Activated CD4-positive, alpha-beta T cell treated with anti-CD3 and anti-CD28 coated beads, Interleukin-2, amount 10 ng/mL, durations not matched to agents 7 days and 5 days (primary cell): ENCODE results near the gene ZKSCAN4. TPM values are rescaled to one million over a fixed set of nuclear protein-coding genes. Genes with fewer than 3 reads are reported as not detected.

ENCODE experiments used
- CTCF ChIA-PET: fragments of 350-600 bp; sonication (Branson Sonifier 250); formaldehyde crosslinking; loops from one replicate; lab custom pipeline; 2021; ENCODE audit warnings: antibody characterized with exemption; lab: Charles Lee
- POLR2A ChIA-PET: fragments of 350-600 bp; sonication (Branson Sonifier 250); formaldehyde crosslinking; loops from one replicate; lab custom pipeline; 2021; ENCODE audit warnings: antibody characterized with exemption; lab: Charles Lee
- DNase-seq: peaks from one replicate; pipeline ENCODE4 v3.0.0-alpha.2; 2020
- H3K27ac Mint-ChIP-seq: one replicate; pipeline ENCODE4 v1.8.0; 2021; ENCODE audit warnings: mild to moderate bottlenecking, moderate library complexity, mixed read lengths
- H3K27me3 Mint-ChIP-seq: one replicate; pipeline ENCODE4 v1.8.0; 2021; ENCODE audit warnings: mixed read lengths
- H3K36me3 Mint-ChIP-seq: one replicate; pipeline ENCODE4 v1.8.0; 2021; ENCODE audit warnings: low read depth, mixed read lengths
- H3K4me1 Mint-ChIP-seq: one replicate; pipeline ENCODE4 v1.8.0; 2021; ENCODE audit warnings: mixed read lengths
- H3K4me3 Mint-ChIP-seq: one replicate; pipeline ENCODE4 v1.8.0; 2021; ENCODE audit warnings: mild to moderate bottlenecking, moderate library complexity, mixed read lengths
- H3K9me3 Mint-ChIP-seq: one replicate; pipeline ENCODE4 v1.8.0; 2021; ENCODE audit warnings: mixed read lengths
- total RNA-seq, 2 experiments: library from RNA; stranded (reverse); gene quantifications; one replicate each; pipeline ENCODE4 v1.2.3, GENCODE V29; 2021

The ZKSCAN4 gene
- total RNA-seq, 2 experiments from 2014 or later, result 6.5 to 7.5 TPM

- ChIA-PET CTCF (interaction anchor here (0.7 to 2.0 kb wide), 8 partner anchors 9 to 127 kb away, joined by 3 to 7 read pairs (median 3); partner anchors contain the start of genes PGBD1 and ZKSCAN4), POLR2A (interaction anchor here (0.6 to 1.5 kb wide), 4 partner anchors 15 to 515 kb away, joined by 4 to 6 read pairs (median 6); partner anchors contain the start of genes ZKSCAN4 and ZKSCAN8)
- no peak within 1 kb of the TSS for H3K4me3 Mint-ChIP-seq
- H3K9me3 Mint-ChIP-seq, result no peaks in the 10 kb centered on the region
- H3K27me3 Mint-ChIP-seq, result peaks cover 6% of the 10 kb centered on the region
- peak; percentile 88 for DNase-seq
- H3K4me1 Mint-ChIP-seq, result peaks cover 7% of the 10 kb centered on the region
- H3K36me3 Mint-ChIP-seq, result peaks cover 2% of the 10 kb centered on the region
- no peak within 1 kb of the TSS for H3K27ac Mint-ChIP-seq
Observed at GRCh38 chr6:28266962-28267694, 15.1 kb upstream of the ZKSCAN4 start, which contains the start of gene ZSCAN26. Gene ZSCAN26, plus strand, starts transcription at chr6:28267143. Its CDS starts 4,777 bp downstream, at chr6:28271920.

- H3K27me3 Mint-ChIP-seq, result peaks cover 6% of the 10 kb centered on the region
- H3K4me1 Mint-ChIP-seq, result peaks cover 7% of the 10 kb centered on the region
- no peaks in the 10 kb centered on the region for H3K9me3 Mint-ChIP-seq
- no peak for DNase-seq
- ChIA-PET POLR2A (interaction anchor here (0.8 to 1.5 kb wide), 3 partner anchors 14 to 394 kb away, joined by 4 to 6 read pairs (median 6); partner anchors contain the start of genes ZKSCAN4 and ZKSCAN8), CTCF (interaction anchor here (0.7 to 2.0 kb wide), 7 partner anchors 9 to 127 kb away, joined by 3 to 7 read pairs (median 3); partner anchors contain the start of genes PGBD1 and ZKSCAN4)
- H3K36me3 Mint-ChIP-seq, result no peaks in the 10 kb centered on the region
- no peak overlapping the region for H3K4me3 Mint-ChIP-seq
- H3K27ac Mint-ChIP-seq, result no peak overlapping the region
Observed at GRCh38 chr6:28266563-28266961, 14.5 kb upstream of the ZKSCAN4 start.

GRCh38 chr6:28264834-28265401, 12.8 kb upstream of the ZKSCAN4 start:
- H3K9me3 Mint-ChIP-seq, result no peaks in the 10 kb centered on the region
- CTCF ChIA-PET, result interaction anchor here (1.4 kb wide), 1 partner anchor 95 kb away, joined by 3 read pairs; no protein-coding TSS in a partner anchor
- H3K4me1 Mint-ChIP-seq, result peaks cover 7% of the 10 kb centered on the region
- POLR2A ChIA-PET, result no interaction called here
- no peak for DNase-seq
- no peak overlapping the region for H3K4me3 Mint-ChIP-seq
- no peaks in the 10 kb centered on the region for H3K36me3 Mint-ChIP-seq
- no peak overlapping the region for H3K27ac Mint-ChIP-seq
- H3K27me3 Mint-ChIP-seq, result peaks cover 11% of the 10 kb centered on the region

- POLR2A ChIA-PET, result no interaction called here
- peaks cover 7% of the 10 kb centered on the region for H3K4me1 Mint-ChIP-seq
- no peak for DNase-seq
- no peak overlapping the region for H3K4me3 Mint-ChIP-seq
- peaks cover 4% of the 10 kb centered on the region for H3K9me3 Mint-ChIP-seq
- no peak overlapping the region for H3K27ac Mint-ChIP-seq
- peaks cover 14% of the 10 kb centered on the region for H3K27me3 Mint-ChIP-seq
- CTCF ChIA-PET, result interaction anchor here (1.0 to 1.4 kb wide), 2 partner anchors 17 to 96 kb away, joined by 3 to 4 read pairs; no protein-coding TSS in a partner anchor
- no peaks in the 10 kb centered on the region for H3K36me3 Mint-ChIP-seq
Observed at GRCh38 chr6:28263922-28264321, 11.9 kb upstream of the ZKSCAN4 start.

- Mint-ChIP-seq H3K36me3 (peaks cover 10% of the 10 kb centered on the region), H3K4me3 (peak within 1 kb of the TSS; percentile 47), H3K4me1 (peaks cover 11% of the 10 kb centered on the region), H3K9me3 (peaks cover 13% of the 10 kb centered on the region), H3K27me3 (peaks cover 14% of the 10 kb centered on the region), H3K27ac (peak within 1 kb of the TSS; percentile 85)
- POLR2A ChIA-PET, result no interaction called here
- CTCF ChIA-PET, result interaction anchor here (0.6 kb wide), 3 partner anchors 11 to 469 kb away, joined by 3 read pairs; no protein-coding TSS in a partner anchor
- DNase-seq, result peak; percentile 53
Observed at GRCh38 chr6:28258877-28259777, 7.1 kb upstream of the ZKSCAN4 start, which contains the start of gene NKAPL. Gene NKAPL, plus strand, starts transcription at chr6:28259297. Its CDS starts 75 bp downstream, at chr6:28259372.

GRCh38 chr6:28257042-28257441, 5.0 kb upstream of the ZKSCAN4 start:
- Mint-ChIP-seq H3K9me3 (peaks cover 13% of the 10 kb centered on the region), H3K27me3 (peaks cover 10% of the 10 kb centered on the region), H3K4me3 (no peak overlapping the region), H3K27ac (no peak overlapping the region), H3K4me1 (peaks cover 23% of the 10 kb centered on the region), H3K36me3 (peaks cover 10% of the 10 kb centered on the region)
- ChIA-PET CTCF (no interaction called here), POLR2A (no interaction called here)
- no peak for DNase-seq

- Mint-ChIP-seq H3K27me3 (peaks cover 2% of the 10 kb centered on the region), H3K9me3 (peaks cover 8% of the 10 kb centered on the region), H3K4me1 (peaks cover 38% of the 10 kb centered on the region), H3K27ac (no peak overlapping the region), H3K36me3 (peaks cover 14% of the 10 kb centered on the region), H3K4me3 (no peak overlapping the region)
- no peak for DNase-seq
- ChIA-PET POLR2A (no interaction called here), CTCF (interaction anchor here (0.8 to 1.5 kb wide), 2 partner anchors 13 to 15 kb away, joined by 3 to 4 read pairs; partner anchors contain the start of gene ZSCAN26)
Observed at GRCh38 chr6:28254121-28254519, 2.1 kb upstream of the ZKSCAN4 start.

- H3K4me1 Mint-ChIP-seq, result peaks cover 32% of the 10 kb centered on the region
- DNase-seq, result peak; percentile 49
- no peaks in the 10 kb centered on the region for H3K27me3 Mint-ChIP-seq
- H3K36me3 Mint-ChIP-seq, result peaks cover 25% of the 10 kb centered on the region
- CTCF ChIA-PET, result interaction anchor here (1.1 to 1.9 kb wide), 2 partner anchors 15 to 17 kb away, joined by 5 to 7 read pairs; partner anchors contain the start of gene ZSCAN26
- peak overlapping the region; percentile 97 for H3K4me3 Mint-ChIP-seq
- no peaks in the 10 kb centered on the region for H3K9me3 Mint-ChIP-seq
- POLR2A ChIA-PET, result interaction anchor here (1.0 to 1.2 kb wide), 2 partner anchors 15 to 110 kb away, joined by 3 to 6 read pairs; partner anchors contain the start of genes ZKSCAN8 and ZSCAN26
- H3K27ac Mint-ChIP-seq, result peak overlapping the region; percentile 94
Observed at GRCh38 chr6:28251661-28252008, 434 bp downstream of the ZKSCAN4 start.

GRCh38 chr6:28250747-28251146, 1.3 kb downstream of the ZKSCAN4 start:
- ChIA-PET CTCF (interaction anchor here (1.4 kb wide), 1 partner anchor 146 kb away, joined by 3 read pairs; no protein-coding TSS in a partner anchor), POLR2A (no interaction called here)
- H3K27me3 Mint-ChIP-seq, result no peaks in the 10 kb centered on the region
- no peak for DNase-seq
- H3K27ac Mint-ChIP-seq, result no peak overlapping the region
- no peaks in the 10 kb centered on the region for H3K9me3 Mint-ChIP-seq
- peak overlapping the region; percentile 62 for H3K4me3 Mint-ChIP-seq
- H3K4me1 Mint-ChIP-seq, result peaks cover 32% of the 10 kb centered on the region
- peaks cover 32% of the 10 kb centered on the region for H3K36me3 Mint-ChIP-seq

GRCh38 chr6:28248916-28249315, 3.2 kb downstream of the ZKSCAN4 start:
- peaks cover 32% of the 10 kb centered on the region for H3K4me1 Mint-ChIP-seq
- no peak overlapping the region for H3K27ac Mint-ChIP-seq
- H3K9me3 Mint-ChIP-seq, result no peaks in the 10 kb centered on the region
- H3K27me3 Mint-ChIP-seq, result no peaks in the 10 kb centered on the region
- H3K4me3 Mint-ChIP-seq, result no peak overlapping the region
- H3K36me3 Mint-ChIP-seq, result peaks cover 48% of the 10 kb centered on the region
- POLR2A ChIA-PET, result no interaction called here
- DNase-seq, result no peak
- CTCF ChIA-PET, result no interaction called here

- ChIA-PET CTCF (no interaction called here), POLR2A (no interaction called here)
- Mint-ChIP-seq H3K9me3 (no peaks in the 10 kb centered on the region), H3K27me3 (no peaks in the 10 kb centered on the region), H3K36me3 (peaks cover 47% of the 10 kb centered on the region), H3K27ac (no peak overlapping the region), H3K4me3 (no peak overlapping the region), H3K4me1 (peaks cover 11% of the 10 kb centered on the region)
- DNase-seq, result no peak
Observed at GRCh38 chr6:28245206-28245941, 6.7 kb downstream of the ZKSCAN4 start.
